HepG2 (cell line): Measurements from ENCODE around the gene FOLR1. TPM values are rescaled to one million over a fixed set of nuclear protein-coding genes. Genes with fewer than 3 reads are reported as not detected.

Experiments
- ARNT2 ChIP-seq: sonication (generic); formaldehyde crosslinking; IDR thresholded peaks from 2 replicates; pipeline ENCODE4 v1.8.0; 2022; ENCODE audit warnings: mild to moderate bottlenecking, low read depth, missing genetic modification reagents, moderate library complexity
- CHD4 ChIP-seq: fragments of 200-600 bp; sonication (generic); IDR thresholded peaks from 2 replicates; pipeline ENCODE4 v1.7.0; 2017; ENCODE audit warnings: mild to moderate bottlenecking, low read length, borderline replicate concordance
- FOXM1 ChIP-seq: sonication (generic); formaldehyde crosslinking; IDR thresholded peaks from 2 replicates; pipeline ENCODE4 v1.5.0; 2020; ENCODE audit warnings: missing genetic modification reagents
- GMEB2 ChIP-seq: IDR thresholded peaks from 2 replicates; pipeline ENCODE4 v1.6.1; 2016; ENCODE audit warnings: missing biosample characterization, missing genetic modification reagents, low read depth
- HHEX ChIP-seq: IDR thresholded peaks from 2 replicates; pipeline ENCODE4 v1.6.1; 2016; ENCODE audit warnings: control low read depth
- REL ChIP-seq: sonication (generic); formaldehyde crosslinking; conservative IDR thresholded peaks from 2 replicates; pipeline ENCODE4 v1.8.0; 2022; ENCODE audit warnings: mild to moderate bottlenecking, missing genetic modification reagents, moderate library complexity
- SALL2 ChIP-seq: sonication (generic); formaldehyde crosslinking; IDR thresholded peaks from 2 replicates; pipeline ENCODE4 v1.8.1; 2023; ENCODE audit warnings: mild to moderate bottlenecking, missing genetic modification reagents, inconsistent platforms
- SNAPC5 ChIP-seq: sonication (generic); formaldehyde crosslinking; IDR thresholded peaks from 2 replicates; pipeline ENCODE4 v1.8.1; 2023; ENCODE audit warnings: mild to moderate bottlenecking, missing genetic modification reagents, borderline replicate concordance
- SOX6 ChIP-seq, 2 experiments: fragments of 450-650 bp in 1 of 2; sonication (generic) in 1 of 2; formaldehyde crosslinking in 1 of 2; IDR thresholded peaks; 2 replicates each; pipeline versions ENCODE4 v1.4.0 to v1.6.1; 2017 to 2020; ENCODE audit warnings: antibody characterized with exemption in 1 of 2, mild to moderate bottlenecking in 1 of 2, missing genetic modification reagents in 1 of 2
- THYN1 ChIP-seq: sonication (generic); formaldehyde crosslinking; IDR thresholded peaks from 2 replicates; pipeline ENCODE4 v1.8.1; 2023; ENCODE audit warnings: low read depth, mild to moderate bottlenecking, moderate library complexity, missing genetic modification reagents, borderline replicate concordance
- ZNF276 ChIP-seq: sonication (generic); formaldehyde crosslinking; IDR thresholded peaks from 2 replicates; pipeline ENCODE4 v1.4.0; 2020; ENCODE audit warnings: mild to moderate bottlenecking, low read depth, missing genetic modification reagents
- ZNF513 ChIP-seq: sonication (generic); formaldehyde crosslinking; conservative IDR thresholded peaks from 2 replicates; pipeline ENCODE4 v1.5.0; 2020; ENCODE audit warnings: missing genetic modification reagents
- ZNF775 ChIP-seq: sonication (generic); formaldehyde crosslinking; IDR thresholded peaks from 2 replicates; pipeline ENCODE4 v1.4.0; 2020; ENCODE audit warnings: missing genetic modification reagents, mild to moderate bottlenecking, moderate library complexity, borderline replicate concordance
- ZSCAN25 ChIP-seq: sonication (generic); formaldehyde crosslinking; IDR thresholded peaks from 2 replicates; pipeline ENCODE4 v1.8.0; 2022; ENCODE audit warnings: mild to moderate bottlenecking, missing genetic modification reagents
- polyA plus RNA-seq, 8 experiments: library from polyadenylated mRNA; depleted of rRNA in 3 of 8; stranded (reverse) in 7 of 8; unstranded in 1 of 8; fragments of >200 nt; fragmentation: Illumina TruSeq in 4 of 8; extraction: Trizol in 4 of 8; gene quantifications; 2 replicates each; pipeline versions ENCODE4 v1.2.1 to v1.2.3, GENCODE V29; 2011 to 2016; ENCODE audit warnings: low read depth in 4 of 8, missing spikeins in 1 of 8, mixed read lengths in 1 of 8; ENCODE audit not compliant: insufficient read depth in 1 of 8
- total RNA-seq, 5 experiments: library from RNA; depleted of rRNA; stranded (reverse); fragments of >200 nt; fragmentation: Illumina TruSeq; extraction: Trizol; gene quantifications; 2 replicates each; pipeline ENCODE4 v1.2.3, GENCODE V29; 2016; ENCODE audit warnings: low read depth in 1 of 5
- TF ChIP-seq, protein P1 (sequence below): IDR thresholded peaks from 2 replicates; pipeline ENCODE4 v1.6.1; 2012; ENCODE audit warnings: low read length, improper control_type of control experiment
- TF ChIP-seq, protein P2 (sequence below): IDR thresholded peaks from 2 replicates; pipeline ENCODE4 v1.6.1; 2016; ENCODE audit warnings: mild to moderate bottlenecking, missing biosample characterization, missing genetic modification reagents

FOLR1 gene
- total and polyA plus RNA-seq, 2 of the 13 experiments (the other 11 are each of a cell fraction or from before 2014, with no cell fraction given): 0.20 TPM; not detected in 1

DNA sequence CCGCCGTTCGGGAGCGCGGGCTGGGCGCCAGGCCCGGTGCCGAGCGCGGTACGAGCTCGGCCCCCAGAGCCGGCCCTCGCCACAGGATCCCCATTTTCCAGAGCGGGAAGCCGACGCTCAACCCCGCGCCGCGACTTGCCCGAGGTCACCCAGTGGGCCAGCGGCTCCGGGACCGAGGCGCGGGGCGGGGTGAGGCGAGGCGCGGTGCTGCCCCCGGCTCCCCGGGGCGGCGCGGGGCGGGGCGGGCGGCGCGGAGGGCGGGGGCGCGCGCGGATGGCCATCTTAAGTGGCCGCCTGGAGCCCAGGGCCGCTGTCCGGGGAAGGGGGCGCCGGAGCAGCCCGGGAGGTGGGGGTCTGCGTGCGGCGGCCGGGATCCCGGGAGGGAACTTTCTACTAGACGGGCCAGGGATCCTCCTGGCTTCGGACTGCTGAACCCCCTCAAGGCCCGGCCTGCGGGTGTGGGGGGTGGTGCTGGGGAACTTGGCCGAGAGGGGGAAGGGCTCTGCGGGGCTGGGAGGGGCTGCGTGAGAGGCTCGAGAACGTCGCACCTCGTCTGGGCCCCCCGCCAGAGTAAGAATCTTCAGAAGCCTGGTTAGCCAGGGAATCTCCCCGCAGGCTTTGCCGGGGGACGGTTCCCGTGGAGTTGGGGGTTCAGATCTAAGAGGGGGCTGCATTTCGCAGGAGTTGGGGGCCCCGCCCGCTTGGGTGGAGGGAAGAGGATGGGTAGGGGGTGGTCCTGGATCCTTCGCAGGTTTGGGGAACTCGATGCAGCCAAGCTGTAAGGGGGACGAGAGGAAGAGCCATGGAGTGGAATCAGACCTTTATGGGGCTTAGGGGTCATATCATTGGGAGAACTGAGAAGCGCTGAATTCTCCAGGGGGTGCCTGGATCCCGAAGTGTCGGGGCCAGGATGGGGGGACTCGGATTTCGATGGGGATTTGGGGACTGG lies 31.9 kb downstream of the FOLR1 start (continued):
- no peak for TF ChIP-seq SALL2 (CRISPR knock-in tag)
- no peak for TF ChIP-seq HHEX (CRISPR knock-in tag)
- no peak for TF ChIP-seq FOXM1 (CRISPR knock-in tag)
- no peak for TF ChIP-seq ZNF513
- no peak for TF ChIP-seq ZSCAN25 (CRISPR knock-in tag)
- no peak for TF ChIP-seq ZNF276 (CRISPR knock-in tag)
- no peak for TF ChIP-seq CHD4
- TF ChIP-seq SNAPC5 (CRISPR knock-in tag): no peak
- no peak for TF ChIP-seq ZNF775 (CRISPR knock-in tag)
- TF ChIP-seq THYN1: no peak
- TF ChIP-seq SOX6 (IDR thresholded peaks at IDR 0.05): no peak
- TF ChIP-seq SOX6 (CRISPR knock-in tag; IDR thresholded peaks at IDR 0.05): peak; percentile 21; the same call in 1 of the 2 replicates
- TF ChIP-seq, protein P1, sequence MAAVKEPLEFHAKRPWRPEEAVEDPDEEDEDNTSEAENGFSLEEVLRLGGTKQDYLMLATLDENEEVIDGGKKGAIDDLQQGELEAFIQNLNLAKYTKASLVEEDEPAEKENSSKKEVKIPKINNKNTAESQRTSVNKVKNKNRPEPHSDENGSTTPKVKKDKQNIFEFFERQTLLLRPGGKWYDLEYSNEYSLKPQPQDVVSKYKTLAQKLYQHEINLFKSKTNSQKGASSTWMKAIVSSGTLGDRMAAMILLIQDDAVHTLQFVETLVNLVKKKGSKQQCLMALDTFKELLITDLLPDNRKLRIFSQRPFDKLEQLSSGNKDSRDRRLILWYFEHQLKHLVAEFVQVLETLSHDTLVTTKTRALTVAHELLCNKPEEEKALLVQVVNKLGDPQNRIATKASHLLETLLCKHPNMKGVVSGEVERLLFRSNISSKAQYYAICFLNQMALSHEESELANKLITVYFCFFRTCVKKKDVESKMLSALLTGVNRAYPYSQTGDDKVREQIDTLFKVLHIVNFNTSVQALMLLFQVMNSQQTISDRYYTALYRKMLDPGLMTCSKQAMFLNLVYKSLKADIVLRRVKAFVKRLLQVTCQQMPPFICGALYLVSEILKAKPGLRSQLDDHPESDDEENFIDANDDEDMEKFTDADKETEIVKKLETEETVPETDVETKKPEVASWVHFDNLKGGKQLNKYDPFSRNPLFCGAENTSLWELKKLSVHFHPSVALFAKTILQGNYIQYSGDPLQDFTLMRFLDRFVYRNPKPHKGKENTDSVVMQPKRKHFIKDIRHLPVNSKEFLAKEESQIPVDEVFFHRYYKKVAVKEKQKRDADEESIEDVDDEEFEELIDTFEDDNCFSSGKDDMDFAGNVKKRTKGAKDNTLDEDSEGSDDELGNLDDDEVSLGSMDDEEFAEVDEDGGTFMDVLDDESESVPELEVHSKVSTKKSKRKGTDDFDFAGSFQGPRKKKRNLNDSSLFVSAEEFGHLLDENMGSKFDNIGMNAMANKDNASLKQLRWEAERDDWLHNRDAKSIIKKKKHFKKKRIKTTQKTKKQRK: no peak
- TF ChIP-seq ARNT2 (CRISPR knock-in tag): peak; percentile 22
- no peak for TF ChIP-seq GMEB2 (CRISPR knock-in tag)
- TF ChIP-seq, protein P2, sequence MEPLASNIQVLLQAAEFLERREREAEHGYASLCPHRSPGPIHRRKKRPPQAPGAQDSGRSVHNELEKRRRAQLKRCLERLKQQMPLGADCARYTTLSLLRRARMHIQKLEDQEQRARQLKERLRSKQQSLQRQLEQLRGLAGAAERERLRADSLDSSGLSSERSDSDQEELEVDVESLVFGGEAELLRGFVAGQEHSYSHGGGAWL (CRISPR knock-in tag): no peak; the same call in 1 of the 2 replicates
- no peak for TF ChIP-seq REL (CRISPR knock-in tag)
